Neural cell (in vitro differentiated cells): ENCODE data around the gene EGFL8. TPM values are rescaled to one million over a fixed set of nuclear protein-coding genes. Genes with fewer than 3 reads are reported as not detected.

ENCODE experiments used
- H2AFZ ChIP-seq: fragments of 200-600, 300-800 bp; sonication (generic), shearing (Covaris generic); 2 replicates; pipeline ENCODE4 v1.6.0; 2014; ENCODE audit warnings: low read depth, mild to moderate bottlenecking, antibody characterized with exemption, low read length, moderate library complexity
- H3F3A ChIP-seq: fragments of 200-600 bp; shearing (Covaris generic); 2 replicates; pipeline ENCODE4 v1.6.1; 2016; ENCODE audit warnings: mild to moderate bottlenecking, moderate library complexity, mixed read lengths, antibody characterized with exemption, low read length; ENCODE audit not compliant: insufficient read depth, poor library complexity, severe bottlenecking
- H3K27ac ChIP-seq: fragments of 200-600, 300-800 bp; sonication (generic), shearing (Covaris generic); 2 replicates; pipeline ENCODE4 v1.5.1; 2014; ENCODE audit warnings: mild to moderate bottlenecking, low read length, moderate library complexity
- H3K27me3 ChIP-seq: fragments of 300-800, 200-600 bp; sonication (generic), shearing (Covaris generic); 2 replicates; pipeline ENCODE4 v1.6.0; 2014; ENCODE audit warnings: mild to moderate bottlenecking, low read depth, low read length, moderate library complexity; ENCODE audit not compliant: insufficient read depth
- H3K36me3 ChIP-seq: fragments of 300-800, 200-600 bp; sonication (generic), shearing (Covaris generic); 2 replicates; pipeline ENCODE4 v1.5.1; 2014; ENCODE audit warnings: mild to moderate bottlenecking, antibody characterized with exemption, low read length, moderate library complexity; ENCODE audit not compliant: insufficient read depth
- H3K4me2 ChIP-seq: fragments of 300-800, 200-600 bp; sonication (generic), shearing (Covaris generic); 2 replicates; pipeline ENCODE4 v1.6.0; 2014; ENCODE audit warnings: mild to moderate bottlenecking, low read length
- H3K4me3 ChIP-seq: fragments of 300-800, 200-600 bp; sonication (generic), shearing (Covaris generic); 2 replicates; pipeline ENCODE4 v1.5.1; 2014; ENCODE audit warnings: mild to moderate bottlenecking, low read length, moderate library complexity
- H3K79me2 ChIP-seq: fragments of 200-600 bp; shearing (Covaris generic); replicated peaks from 2 replicates; pipeline ENCODE4 v1.6.0; 2014; ENCODE audit warnings: mild to moderate bottlenecking, low read length, moderate library complexity; ENCODE audit not compliant: insufficient read depth
- H3K9ac ChIP-seq: fragments of 300-800, 200-600 bp; sonication (generic), shearing (Covaris generic); 2 replicates; pipeline ENCODE4 v1.6.1; 2016; ENCODE audit warnings: mild to moderate bottlenecking, low read length, mixed read lengths
- H3K9me2 ChIP-seq: fragments of 200-600 bp; shearing (Covaris generic); 2 replicates; pipeline ENCODE4 v1.6.1; 2016; ENCODE audit warnings: mild to moderate bottlenecking, low read length, mixed read lengths; ENCODE audit not compliant: insufficient read depth
- H3K9me3 ChIP-seq: fragments of 200-600, 300-800 bp; sonication (generic), shearing (Covaris generic); 2 replicates; pipeline ENCODE4 v1.6.1; 2016; ENCODE audit warnings: mild to moderate bottlenecking, mixed run types, low read length, moderate library complexity, mixed read lengths
- H4K20me1 ChIP-seq: fragments of 200-600 bp; shearing (Covaris generic); 2 replicates; pipeline ENCODE4 v1.6.1; 2016; ENCODE audit warnings: mild to moderate bottlenecking, mixed run types; ENCODE audit not compliant: insufficient read depth
- EP300 ChIP-seq: fragments of 450-650 bp; conservative IDR thresholded peaks from 2 replicates; pipeline ENCODE4 v1.6.1; 2014; ENCODE audit warnings: antibody characterized with exemption, mild to moderate bottlenecking, moderate library complexity; ENCODE audit not compliant: poor library complexity, severe bottlenecking
- EZH2 ChIP-seq: fragments of 200-600, 300-800 bp; shearing (Covaris generic), sonication (generic); IDR thresholded peaks from 2 replicates; pipeline ENCODE4 v1.6.1; 2014; ENCODE audit warnings: antibody characterized with exemption, low read length, borderline replicate concordance, mild to moderate bottlenecking; ENCODE audit not compliant: insufficient read depth, poor library complexity, severe bottlenecking
- MXI1 ChIP-seq: fragments of 450-650 bp; conservative IDR thresholded peaks from 2 replicates; pipeline ENCODE4 v1.6.1; 2014; ENCODE audit warnings: antibody characterized with exemption, mild to moderate bottlenecking; ENCODE audit not compliant: poor library complexity, severe bottlenecking
- POLR2AphosphoS5 ChIP-seq: IDR thresholded peaks from 2 replicates; pipeline ENCODE4 v1.6.1; 2012
- RAD21 ChIP-seq: fragments of 450-650 bp; conservative IDR thresholded peaks from 2 replicates; pipeline ENCODE4 v1.6.1; 2014; ENCODE audit warnings: antibody characterized with exemption, mild to moderate bottlenecking, moderate library complexity
- SMC3 ChIP-seq: fragments of 450-650 bp; conservative IDR thresholded peaks from 2 replicates; pipeline ENCODE4 v1.6.1; 2014; ENCODE audit warnings: antibody characterized with exemption, mild to moderate bottlenecking, moderate library complexity; ENCODE audit not compliant: poor library complexity
- TAF1 ChIP-seq: IDR thresholded peaks from 2 replicates; pipeline ENCODE4 v1.6.1; 2012; ENCODE audit warnings: low read depth
- polyA plus RNA-seq: library from polyadenylated mRNA; depleted of rRNA; stranded (reverse); fragments of >200 nt; gene quantifications from 2 replicates; pipeline ENCODE4 v1.2.3, GENCODE V29; 2014
- TF ChIP-seq, protein P1 (sequence below): IDR thresholded peaks from 2 replicates; pipeline ENCODE4 v1.6.1; 2012; ENCODE audit warnings: borderline replicate concordance
- TF ChIP-seq, protein P2 (sequence below): fragments of 450-650 bp; IDR thresholded peaks from 2 replicates; pipeline ENCODE4 v1.5.1; 2014; ENCODE audit warnings: antibody characterized with exemption, mild to moderate bottlenecking, moderate library complexity; ENCODE audit not compliant: poor library complexity, severe bottlenecking

Gene EGFL8
- polyA plus RNA-seq, 1 donor from 2014 or later, result 22.4 TPM

DNA sequence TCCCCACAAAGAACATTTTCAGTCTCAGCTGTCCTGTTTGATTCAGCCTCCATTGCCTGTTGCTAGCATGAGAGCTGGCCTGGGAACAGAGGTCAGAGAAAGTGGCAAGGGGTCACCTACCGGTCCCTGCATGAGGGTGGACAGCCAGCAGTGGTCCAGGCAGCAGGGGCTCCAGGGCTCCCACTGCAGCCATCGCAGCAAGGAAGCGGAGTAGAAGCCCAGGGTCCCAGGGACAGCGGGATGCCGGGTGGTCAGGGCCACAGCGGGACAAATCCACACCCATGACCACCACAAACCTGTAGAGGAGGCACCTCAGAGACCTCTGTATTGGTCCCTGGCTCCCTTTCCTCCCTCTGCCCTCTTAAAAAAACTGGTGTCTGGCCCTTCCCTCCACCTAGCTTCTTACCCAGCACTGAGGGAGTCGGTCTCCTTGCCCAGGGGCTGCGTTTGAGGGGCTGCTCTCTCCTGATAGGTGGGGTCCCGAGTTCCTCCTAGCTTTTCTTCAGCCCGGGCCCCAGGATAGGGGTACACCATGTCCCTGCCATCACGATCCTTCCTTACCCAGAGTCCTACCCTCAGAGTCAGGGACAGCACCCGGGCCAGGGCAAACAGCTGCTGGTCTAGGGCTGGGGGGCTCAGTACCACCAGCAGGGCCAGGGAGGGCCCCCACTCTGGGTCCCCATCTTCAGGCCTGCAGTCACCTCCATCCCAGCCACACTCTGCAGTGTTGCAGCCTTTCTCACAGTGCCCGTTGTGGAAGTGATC, 36.5 kb downstream of the EGFL8 start:
- Histone ChIP-seq H3K27me3 (no peaks in the 10 kb centered on the region), H3K36me3 (no peaks in the 10 kb centered on the region), H3K27ac (no peak overlapping the region), H3K9me3 (no peaks in the 10 kb centered on the region), H3F3A (no peaks in the 10 kb centered on the region), H3K4me3 (no peak overlapping the region), H3K4me2 (no peak overlapping the region), H2AFZ (no peak overlapping the region), H3K9me2 (no peaks in the 10 kb centered on the region), H3K79me2 (no peaks in the 10 kb centered on the region), H3K9ac (no peak overlapping the region), H4K20me1 (no peaks in the 10 kb centered on the region)
- TF ChIP-seq POLR2AphosphoS5 (no peak), MXI1 (no peak), EP300 (no peak), RAD21 (no peak), EZH2 (no peak), SMC3 (no peak), TAF1 (no peak)
- TF ChIP-seq, protein P1, sequence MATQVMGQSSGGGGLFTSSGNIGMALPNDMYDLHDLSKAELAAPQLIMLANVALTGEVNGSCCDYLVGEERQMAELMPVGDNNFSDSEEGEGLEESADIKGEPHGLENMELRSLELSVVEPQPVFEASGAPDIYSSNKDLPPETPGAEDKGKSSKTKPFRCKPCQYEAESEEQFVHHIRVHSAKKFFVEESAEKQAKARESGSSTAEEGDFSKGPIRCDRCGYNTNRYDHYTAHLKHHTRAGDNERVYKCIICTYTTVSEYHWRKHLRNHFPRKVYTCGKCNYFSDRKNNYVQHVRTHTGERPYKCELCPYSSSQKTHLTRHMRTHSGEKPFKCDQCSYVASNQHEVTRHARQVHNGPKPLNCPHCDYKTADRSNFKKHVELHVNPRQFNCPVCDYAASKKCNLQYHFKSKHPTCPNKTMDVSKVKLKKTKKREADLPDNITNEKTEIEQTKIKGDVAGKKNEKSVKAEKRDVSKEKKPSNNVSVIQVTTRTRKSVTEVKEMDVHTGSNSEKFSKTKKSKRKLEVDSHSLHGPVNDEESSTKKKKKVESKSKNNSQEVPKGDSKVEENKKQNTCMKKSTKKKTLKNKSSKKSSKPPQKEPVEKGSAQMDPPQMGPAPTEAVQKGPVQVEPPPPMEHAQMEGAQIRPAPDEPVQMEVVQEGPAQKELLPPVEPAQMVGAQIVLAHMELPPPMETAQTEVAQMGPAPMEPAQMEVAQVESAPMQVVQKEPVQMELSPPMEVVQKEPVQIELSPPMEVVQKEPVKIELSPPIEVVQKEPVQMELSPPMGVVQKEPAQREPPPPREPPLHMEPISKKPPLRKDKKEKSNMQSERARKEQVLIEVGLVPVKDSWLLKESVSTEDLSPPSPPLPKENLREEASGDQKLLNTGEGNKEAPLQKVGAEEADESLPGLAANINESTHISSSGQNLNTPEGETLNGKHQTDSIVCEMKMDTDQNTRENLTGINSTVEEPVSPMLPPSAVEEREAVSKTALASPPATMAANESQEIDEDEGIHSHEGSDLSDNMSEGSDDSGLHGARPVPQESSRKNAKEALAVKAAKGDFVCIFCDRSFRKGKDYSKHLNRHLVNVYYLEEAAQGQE, result no peak
- TF ChIP-seq, protein P2, sequence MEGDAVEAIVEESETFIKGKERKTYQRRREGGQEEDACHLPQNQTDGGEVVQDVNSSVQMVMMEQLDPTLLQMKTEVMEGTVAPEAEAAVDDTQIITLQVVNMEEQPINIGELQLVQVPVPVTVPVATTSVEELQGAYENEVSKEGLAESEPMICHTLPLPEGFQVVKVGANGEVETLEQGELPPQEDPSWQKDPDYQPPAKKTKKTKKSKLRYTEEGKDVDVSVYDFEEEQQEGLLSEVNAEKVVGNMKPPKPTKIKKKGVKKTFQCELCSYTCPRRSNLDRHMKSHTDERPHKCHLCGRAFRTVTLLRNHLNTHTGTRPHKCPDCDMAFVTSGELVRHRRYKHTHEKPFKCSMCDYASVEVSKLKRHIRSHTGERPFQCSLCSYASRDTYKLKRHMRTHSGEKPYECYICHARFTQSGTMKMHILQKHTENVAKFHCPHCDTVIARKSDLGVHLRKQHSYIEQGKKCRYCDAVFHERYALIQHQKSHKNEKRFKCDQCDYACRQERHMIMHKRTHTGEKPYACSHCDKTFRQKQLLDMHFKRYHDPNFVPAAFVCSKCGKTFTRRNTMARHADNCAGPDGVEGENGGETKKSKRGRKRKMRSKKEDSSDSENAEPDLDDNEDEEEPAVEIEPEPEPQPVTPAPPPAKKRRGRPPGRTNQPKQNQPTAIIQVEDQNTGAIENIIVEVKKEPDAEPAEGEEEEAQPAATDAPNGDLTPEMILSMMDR, result no peak

DNA sequence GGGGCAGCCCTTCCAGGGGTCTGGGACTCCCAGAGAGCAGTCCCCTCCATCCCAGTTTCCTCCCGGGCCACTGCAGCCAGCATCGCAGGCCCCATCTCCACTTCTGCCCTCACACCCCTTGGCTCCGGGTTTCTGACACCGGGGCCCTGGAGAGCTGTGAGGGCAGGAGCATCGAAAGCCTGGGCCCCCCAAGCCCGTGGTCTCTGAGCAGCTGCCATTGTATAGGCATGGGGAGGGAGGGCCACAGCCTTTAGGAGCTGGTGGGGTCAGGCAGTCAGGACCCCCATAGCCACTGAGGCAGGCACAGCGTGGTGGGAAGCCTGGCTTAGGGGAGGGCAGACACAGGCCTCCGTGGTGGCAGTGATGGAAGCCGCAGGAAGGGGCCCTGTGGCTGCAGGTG, 37.8 kb downstream of the EGFL8 start:
- H4K20me1 ChIP-seq, result no peaks in the 10 kb centered on the region
- H3K27ac ChIP-seq, result no peak overlapping the region
- no peaks in the 10 kb centered on the region for H3K9me3 ChIP-seq
- no peak overlapping the region for H3K4me3 ChIP-seq
- H3K36me3 ChIP-seq, result no peaks in the 10 kb centered on the region
- no peaks in the 10 kb centered on the region for H3F3A ChIP-seq
- H3K27me3 ChIP-seq, result no peaks in the 10 kb centered on the region
- no peak overlapping the region for H3K4me2 ChIP-seq
- TF ChIP-seq SMC3 (no peak), EP300 (no peak), POLR2AphosphoS5 (no peak), RAD21 (no peak), TAF1 (no peak), EZH2 (no peak), MXI1 (no peak)
- TF ChIP-seq, protein P2, result no peak
- TF ChIP-seq, protein P1, result no peak
- H3K79me2 ChIP-seq, result no peaks in the 10 kb centered on the region
- no peaks in the 10 kb centered on the region for H3K9me2 ChIP-seq
- H3K9ac ChIP-seq, result no peak overlapping the region
- H2AFZ ChIP-seq, result no peak overlapping the region
